HG02642 (cell line): ENCODE data around the gene HEBP1.

Experiments
- ATAC-seq: cut with Tn5 transposase; IDR thresholded peaks from one replicate; pipeline ENCODE4 v1.9.1; 2021; ENCODE audit warnings: mild to moderate bottlenecking; ENCODE audit not compliant: unreplicated experiment, poor library complexity

HEBP1 gene

GRCh38 chr12:12992418-12993130 lies 7.5 kb downstream of the HEBP1 start:
- ATAC-seq, result no peak

GRCh38 chr12:12990700-12991468 lies 9.2 kb downstream of the HEBP1 start:
- ATAC-seq, result no peak

- no peak for ATAC-seq
Measured at GRCh38 chr12:12987421-12987820, 12.6 kb downstream of the HEBP1 start.

- no peak for ATAC-seq
Measured at GRCh38 chr12:12986775-12987331, 13.2 kb downstream of the HEBP1 start.

DNA sequence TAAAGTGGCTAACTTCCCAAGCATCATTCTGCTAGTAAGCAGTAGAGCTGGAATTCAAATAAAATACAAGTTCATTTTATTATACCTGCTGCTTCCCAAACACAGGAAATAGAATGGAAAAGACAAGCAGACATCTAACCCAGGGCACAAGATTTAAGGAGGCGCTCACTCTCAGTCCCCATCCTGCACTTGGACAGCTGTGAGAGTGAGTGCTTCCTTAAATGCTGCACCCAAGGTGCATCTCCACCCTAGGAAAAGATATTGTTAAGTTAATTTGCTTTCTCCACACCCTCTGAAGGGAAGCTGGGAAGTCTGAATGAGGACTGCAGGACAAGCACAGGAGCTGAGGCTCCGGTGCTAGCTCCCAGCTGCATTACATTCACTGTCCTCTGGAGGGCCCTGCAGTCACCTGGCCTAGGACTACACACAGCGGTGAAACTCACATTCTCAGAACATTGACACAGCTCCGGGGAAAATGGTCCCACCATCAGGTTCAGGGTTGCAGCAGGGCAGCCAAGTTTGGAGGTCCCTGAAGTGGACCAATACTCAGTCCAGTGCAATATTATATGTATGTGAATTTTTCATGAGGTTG lies 14.2 kb downstream of the HEBP1 start:
- no peak for ATAC-seq

GRCh38 chr12:12984149-12984548 lies 15.9 kb downstream of the HEBP1 start:
- ATAC-seq, result no peak

DNA sequence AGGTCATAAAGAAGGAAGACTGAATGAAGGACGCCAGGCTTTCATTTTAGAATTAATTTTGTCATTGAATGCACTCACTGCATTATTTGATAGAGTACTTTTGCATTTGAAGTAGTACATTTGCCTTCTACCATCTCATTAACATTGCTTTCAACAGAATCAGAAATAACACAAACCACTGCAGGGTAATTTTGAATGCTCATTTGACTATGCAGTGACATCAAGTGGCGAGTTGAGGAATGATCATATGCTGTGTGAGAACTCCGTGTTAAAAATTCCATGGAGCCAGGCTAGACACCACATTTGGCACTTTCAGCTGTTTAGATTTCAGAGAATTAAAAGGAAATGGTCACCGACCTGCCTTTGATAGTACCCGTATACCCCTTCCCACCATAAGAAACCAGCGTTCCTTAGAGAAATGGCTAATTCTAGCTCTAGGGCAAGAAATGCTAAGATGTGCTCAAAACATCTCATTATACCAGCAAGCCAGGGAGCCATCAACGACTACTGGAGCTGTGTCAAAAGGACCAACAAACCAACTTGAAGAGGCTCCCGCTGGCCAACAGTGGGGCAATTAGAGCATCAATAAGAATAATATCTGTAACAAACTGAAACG lies 16.5 kb downstream of the HEBP1 start:
- ATAC-seq, result no peak

DNA sequence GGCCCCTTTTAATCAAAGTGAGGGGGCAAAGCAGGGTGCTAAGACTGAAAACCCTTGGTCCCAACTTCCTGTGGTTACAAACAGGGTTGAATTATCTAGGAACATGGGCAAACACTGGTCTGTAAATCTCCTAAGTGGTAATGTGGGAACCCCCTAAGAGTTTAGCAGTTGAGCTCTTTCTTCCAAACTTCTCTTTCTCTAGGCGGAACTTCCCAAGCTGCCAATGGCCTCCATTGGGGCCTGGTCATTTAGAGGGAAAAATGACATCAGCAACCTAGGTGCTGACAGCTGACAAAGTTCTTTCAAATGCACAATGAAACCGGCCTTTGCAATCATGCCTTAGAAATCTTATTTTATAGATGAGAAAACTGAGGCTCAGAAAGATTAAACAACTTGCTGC lies 17.7 kb downstream of the HEBP1 start:
- no peak for ATAC-seq

GRCh38 chr12:12979731-12980259 lies 20.3 kb downstream of the HEBP1 start:
- ATAC-seq, result no peak

DNA sequence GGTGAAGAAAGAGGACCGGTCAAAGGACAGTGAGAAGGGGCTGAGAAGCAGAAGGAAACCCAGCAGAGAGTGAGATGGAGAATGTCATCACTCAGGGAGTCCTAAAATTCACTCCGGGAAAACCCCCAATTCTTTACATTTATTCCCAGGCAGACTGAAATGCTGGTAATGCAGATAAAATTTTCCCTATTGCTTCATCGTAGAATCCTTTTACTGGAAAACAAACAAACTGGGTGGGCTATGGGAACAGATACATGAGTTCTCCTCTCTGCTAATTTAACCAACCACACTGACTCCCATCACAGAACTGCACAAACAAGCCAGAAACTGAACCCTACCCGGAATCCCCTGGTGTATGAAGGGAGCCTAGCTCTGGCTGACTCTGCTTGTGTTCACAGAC lies 20.9 kb downstream of the HEBP1 start:
- ATAC-seq, result no peak

DNA sequence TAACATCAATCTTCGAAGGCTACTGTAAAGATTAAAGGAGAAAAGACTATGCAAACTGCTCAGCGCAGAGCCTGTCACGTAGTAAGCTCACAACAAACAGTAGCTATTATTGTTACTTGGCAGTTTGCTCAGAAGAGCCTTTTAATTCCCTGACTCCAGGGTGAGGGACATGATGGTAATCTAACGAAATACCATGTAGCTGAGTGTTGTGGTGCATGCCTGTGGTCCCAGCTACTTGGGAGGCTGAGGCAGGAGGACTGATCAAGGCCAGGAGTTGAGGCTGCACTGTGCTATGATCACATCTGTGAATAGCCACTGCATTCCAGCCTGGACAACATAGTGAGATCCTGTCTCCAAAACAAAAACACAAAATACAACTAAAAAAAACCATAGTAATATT lies 22.8 kb downstream of the HEBP1 start:
- no peak for ATAC-seq

GRCh38 chr12:12976366-12976765 lies 23.7 kb downstream of the HEBP1 start:
- ATAC-seq, result no peak

GRCh38 chr12:12975322-12976077 lies 24.6 kb downstream of the HEBP1 start:
- no peak for ATAC-seq

DNA sequence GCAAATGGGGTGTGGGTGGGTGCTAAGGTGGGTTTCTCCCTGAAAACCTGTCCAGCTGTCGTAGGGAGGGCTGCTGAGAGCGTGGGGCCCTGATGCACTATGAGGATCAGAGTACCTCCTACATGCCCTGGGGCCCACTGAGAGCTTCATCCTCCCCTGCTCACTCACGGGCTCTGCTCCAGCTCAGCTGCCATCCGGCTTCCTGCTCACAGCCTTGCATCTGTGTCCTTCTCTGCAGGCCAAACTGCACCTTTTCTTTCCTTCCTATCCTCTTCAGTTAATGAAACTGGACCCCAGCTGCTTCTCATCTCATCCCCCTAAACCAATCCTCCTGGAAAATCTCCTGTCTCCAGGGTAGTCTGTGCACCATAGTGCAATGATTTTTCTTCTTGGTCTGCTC lies 25.9 kb downstream of the HEBP1 start:
- ATAC-seq, result no peak

DNA sequence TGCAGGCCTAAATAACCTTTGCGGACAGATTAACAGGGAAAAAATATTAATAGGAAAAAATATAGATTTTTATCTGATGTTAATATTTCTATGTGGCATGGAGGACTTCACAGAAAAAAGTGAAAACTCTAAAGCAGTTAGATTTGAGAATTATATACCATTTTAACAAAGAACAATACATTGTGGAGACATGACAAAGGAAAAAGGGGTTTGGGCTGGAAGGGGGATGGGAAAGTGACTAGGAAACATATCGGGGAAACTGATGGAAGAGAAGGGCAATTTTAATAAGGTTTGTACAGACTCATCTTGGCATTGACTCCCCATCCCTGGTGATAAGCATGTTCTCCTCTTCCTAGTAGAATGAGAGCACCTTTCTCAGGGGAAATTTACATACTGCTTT lies 27.0 kb downstream of the HEBP1 start:
- ATAC-seq, result no peak

DNA sequence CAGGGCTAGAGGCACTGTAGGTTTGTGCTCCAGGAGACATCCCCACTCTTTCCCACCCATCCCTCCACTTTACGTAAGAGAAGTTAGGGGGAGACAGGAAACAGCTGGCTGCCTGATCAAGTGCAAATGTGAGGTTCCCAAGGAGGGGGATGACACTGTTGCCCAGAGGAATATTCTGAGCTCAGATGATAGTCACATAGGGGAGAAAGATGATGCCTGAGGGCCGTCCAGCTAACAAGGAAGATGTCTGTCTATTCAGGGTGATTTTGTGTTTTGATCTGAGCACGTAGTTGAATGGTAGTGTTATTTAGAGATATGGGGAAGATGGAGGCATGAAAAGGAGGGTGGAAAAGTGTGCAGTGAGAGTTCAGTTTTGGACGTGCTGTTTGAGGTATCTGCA lies 34.2 kb downstream of the HEBP1 start:
- ATAC-seq, result no peak

GRCh38 chr12:12964255-12964654 lies 35.8 kb downstream of the HEBP1 start:
- no peak for ATAC-seq

- ATAC-seq, result no peak
Measured at GRCh38 chr12:12960639-12961209, 39.3 kb downstream of the HEBP1 start.

DNA sequence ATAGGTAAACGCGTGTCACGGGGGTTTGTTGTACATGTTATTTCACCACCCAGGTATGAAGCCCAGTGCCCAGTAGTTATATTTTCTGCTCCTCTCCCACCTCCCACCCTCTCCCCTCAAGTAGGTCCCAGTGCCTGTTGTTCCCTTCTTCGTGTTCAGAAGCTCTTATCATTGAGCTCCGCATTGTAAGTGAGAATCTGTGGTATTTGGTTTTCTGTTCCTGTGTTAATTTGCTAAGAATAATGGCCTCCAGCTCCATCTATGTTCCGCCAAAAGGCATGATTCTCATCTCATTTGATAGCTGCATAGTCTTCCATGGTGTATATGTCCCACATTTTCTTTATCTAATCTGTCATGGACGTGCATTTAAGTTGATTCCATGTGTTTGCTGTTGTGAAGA lies 41.2 kb downstream of the HEBP1 start:
- no peak for ATAC-seq
